GM18498 (cell line): ENCODE measurements around the gene TECRL.

ENCODE experiments used
- ATAC-seq: cut with Tn5 transposase; IDR thresholded peaks from one replicate; pipeline ENCODE4 v1.9.1; 2021; ENCODE audit warnings: mild to moderate bottlenecking, moderate library complexity; ENCODE audit not compliant: unreplicated experiment

The TECRL gene

DNA sequence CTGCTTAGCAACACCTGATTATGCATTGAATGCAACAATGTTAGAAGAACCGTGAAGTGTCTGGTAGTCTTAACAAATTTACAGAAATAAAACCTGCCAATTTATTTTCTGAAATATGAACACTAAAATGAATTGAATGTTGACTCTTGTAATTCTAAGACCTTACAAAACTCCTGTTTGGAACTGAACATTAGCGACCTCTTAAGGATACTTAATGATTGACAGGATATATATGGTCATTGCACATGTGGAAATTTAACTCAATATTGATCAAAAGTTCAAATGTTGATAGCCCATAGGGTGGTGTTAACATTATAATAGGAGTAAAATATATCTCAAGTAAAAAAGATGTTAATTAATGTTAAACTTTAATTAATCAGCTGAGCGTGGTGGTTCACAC lies 79.1 kb downstream of the TECRL start:
- ATAC-seq: no peak

DNA sequence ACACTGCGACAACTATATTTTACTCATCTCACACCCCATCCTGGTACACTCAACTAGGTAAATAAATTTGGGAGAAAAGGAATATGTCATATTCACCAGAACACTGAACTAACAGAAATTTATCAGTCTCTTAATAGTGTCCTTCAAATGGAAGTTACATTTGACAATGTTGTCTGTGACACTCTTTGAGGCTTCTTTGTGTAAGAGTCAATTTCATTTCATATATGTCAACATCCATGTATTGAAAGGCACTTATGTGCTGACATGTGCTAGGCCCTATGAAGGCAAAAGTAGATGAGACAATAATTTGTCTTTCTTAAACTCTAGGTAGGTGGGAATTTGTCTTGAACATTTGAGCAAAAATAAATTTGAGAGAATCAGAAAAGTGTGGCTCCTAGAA lies 82.0 kb downstream of the TECRL start:
- no peak for ATAC-seq

GRCh38 chr4:64326507-64326906 lies 82.7 kb downstream of the TECRL start:
- ATAC-seq: no peak

DNA sequence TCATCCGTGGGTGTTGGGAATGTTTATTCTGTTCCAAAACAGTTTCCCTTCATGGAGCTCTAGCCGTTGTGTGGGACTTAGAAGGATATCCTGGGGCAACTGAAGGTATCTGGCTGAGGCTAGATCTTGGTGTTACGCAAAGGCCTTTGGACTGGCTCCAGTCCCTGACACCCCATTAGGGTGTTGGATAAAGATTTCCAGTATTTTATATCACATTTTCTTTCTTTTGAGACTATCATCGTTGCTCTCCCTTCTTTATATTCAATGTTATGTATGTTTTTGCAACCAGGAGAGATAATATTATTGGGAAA lies 103.0 kb downstream of the TECRL start:
- no peak for ATAC-seq

- no peak for ATAC-seq
Observed at GRCh38 chr4:64305565-64306254, 103.5 kb downstream of the TECRL start.

- ATAC-seq: no peak
Observed at GRCh38 chr4:64272432-64272831, 136.8 kb downstream of the TECRL start.

GRCh38 chr4:64271601-64272081 lies 137.6 kb downstream of the TECRL start:
- ATAC-seq: no peak

GRCh38 chr4:64266669-64267068 lies 142.6 kb downstream of the TECRL start:
- no peak for ATAC-seq

GRCh38 chr4:64266263-64266662 lies 143.0 kb downstream of the TECRL start:
- ATAC-seq: no peak

DNA sequence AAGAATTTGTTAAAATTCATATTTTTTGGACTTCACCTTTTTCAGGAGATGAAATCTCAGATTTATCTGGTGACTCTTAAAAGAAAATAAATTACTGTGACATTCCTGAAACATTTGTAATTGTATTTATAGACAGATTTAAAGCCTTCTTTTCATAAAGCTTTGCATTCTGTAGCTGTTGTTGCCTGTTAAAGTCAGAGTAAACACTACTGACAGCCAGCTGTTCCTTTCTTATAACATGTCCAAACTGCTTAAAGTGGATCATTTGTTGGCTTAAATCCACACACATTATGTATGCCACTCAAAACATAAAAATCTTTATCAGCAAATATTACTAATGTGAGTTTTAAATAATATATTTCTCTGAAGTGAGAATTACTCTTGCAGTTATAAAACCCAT lies 157.5 kb downstream of the TECRL start:
- ATAC-seq: no peak

DNA sequence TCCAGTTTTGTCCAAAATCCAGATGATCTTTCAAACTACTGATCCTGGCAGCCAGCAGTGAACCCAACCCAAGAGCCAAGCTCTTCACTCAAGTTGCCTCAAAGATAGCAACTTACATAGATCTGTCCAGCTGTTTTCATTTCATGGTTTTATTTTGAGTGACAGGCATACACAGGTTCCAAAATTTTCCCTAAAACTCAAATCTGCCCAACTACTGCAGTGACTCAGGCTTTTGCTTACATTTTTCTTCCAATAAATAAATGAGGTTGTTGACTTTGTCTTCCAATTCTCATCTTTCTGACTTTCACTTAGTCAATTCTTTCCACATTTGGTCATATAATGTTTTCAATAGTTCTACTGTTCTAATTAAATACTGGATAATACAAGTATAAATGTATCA lies 158.8 kb downstream of the TECRL start:
- ATAC-seq: no peak

DNA sequence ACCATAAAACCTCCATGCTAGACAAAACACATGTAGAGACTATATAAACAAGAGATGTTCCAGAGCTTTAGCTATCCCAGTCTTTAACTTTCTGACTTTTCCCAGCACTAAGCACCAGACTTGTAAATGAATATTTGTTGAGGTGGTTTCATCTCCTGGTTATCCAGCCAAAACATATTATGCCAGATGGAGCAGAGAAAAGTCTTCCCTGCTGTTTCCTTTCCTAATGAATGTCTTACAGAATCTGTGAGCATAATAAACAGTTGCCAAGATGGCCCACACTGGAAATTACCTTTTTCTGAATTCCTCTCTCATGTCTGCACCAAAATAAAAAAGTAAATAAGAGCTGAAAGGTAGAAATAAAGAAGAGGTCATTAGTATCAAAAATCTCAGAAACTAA lies 159.2 kb downstream of the TECRL start:
- no peak for ATAC-seq

- no peak for ATAC-seq
Observed at GRCh38 chr4:64248186-64248585, 161.1 kb downstream of the TECRL start.

DNA sequence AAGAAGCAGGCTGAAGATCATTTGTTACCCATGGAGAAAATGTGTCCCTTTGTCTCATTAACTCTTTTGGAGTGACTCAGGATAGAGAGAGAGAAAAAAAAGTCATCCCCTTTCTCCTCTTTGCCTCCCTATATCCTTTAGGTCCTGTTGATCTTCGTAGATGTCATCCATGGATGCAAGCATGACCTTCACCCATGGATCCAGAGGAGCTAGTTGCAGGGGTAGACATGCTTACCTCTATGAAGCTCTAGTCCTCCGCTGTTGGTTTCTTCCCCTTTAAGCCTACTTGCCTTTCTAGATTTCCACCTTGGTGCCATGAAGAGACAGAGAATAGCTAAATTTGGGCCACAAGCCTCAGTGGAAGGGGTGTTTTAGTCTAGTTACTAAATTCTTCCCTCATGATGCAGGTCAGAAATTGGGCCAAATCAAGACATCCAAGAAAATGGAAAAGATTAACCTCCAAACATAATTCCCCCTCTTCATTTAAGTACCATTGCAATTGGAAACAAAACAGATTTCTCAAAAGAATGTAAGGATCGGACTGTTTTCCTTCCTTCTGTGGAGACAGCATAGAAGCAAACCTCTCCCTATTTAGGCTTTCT lies 178.4 kb downstream of the TECRL start:
- no peak for ATAC-seq
